K562 (cell line): Measurements from ENCODE around the gene NEDD8. TPM values are rescaled to one million over a fixed set of nuclear protein-coding genes. Genes with fewer than 3 reads are reported as not detected.

Experiments used
- ATAC-seq: fragments of 200-7000 bp; cut with Tn5 transposase; 3 replicates; pipeline ENCODE4 v1.9.1; 2020; ENCODE audit warnings: moderate library complexity
- BruUV-seq: library from RNA; stranded (reverse); fragments of 400-500 nt; replicated peaks from 2 replicates; lab custom pipeline; 2021; lab: Mats Ljungman, UMichigan
- CTCF ChIA-PET: fragments of 300-600 bp; formaldehyde crosslinking; extraction: SDS; loops from one replicate; lab custom pipeline; 2021; ENCODE audit warnings: low intra/inter-chr PET ratio; lab: Yijun Ruan, JAX
- POLR2A ChIA-PET: fragments of 300-600, 350-650 bp; sonication (Branson Sonifier 250); formaldehyde crosslinking; extraction: SDS; loops from one replicate; lab custom pipeline; 2021; ENCODE audit warnings: antibody characterized with exemption, inconsistent platforms; lab: Yijun Ruan, JAX
- DNase-seq, 4 experiments: peaks; one replicate each; pipeline versions ENCODE4 v3.0.0 to v3.0.0-alpha.2; 2011 to 2018; ENCODE audit warnings: low spot score in 3 of 4, mixed read lengths in 3 of 4; ENCODE audit errors: extremely low read depth in 1 of 4
- FAIRE-seq: peaks from 2 replicates; lab custom pipeline; 2011; peaks lifted over from hg19 to GRCh38; lab: Jason Lieb, UNC
- H2AFZ ChIP-seq: 2 replicates; pipeline ENCODE4 v1.6.0; 2011; ENCODE audit warnings: low read depth, low read length, control low read depth, inconsistent platforms
- H3K27ac ChIP-seq: fragments of 200-600 bp; 3 replicates; pipeline ENCODE4 v1.8.0; 2011; ENCODE audit warnings: low read depth, mild to moderate bottlenecking, control low read depth, inconsistent platforms, low read length, moderate library complexity, mixed read lengths; ENCODE audit errors: extremely low read depth
- H3K27me3 ChIP-seq, 2 experiments: fragments of 300-600 bp in 1 of 2; 2 replicates in 1 of 2; 3 replicates in 1 of 2; pipeline versions ENCODE4 v1.6.0 to v1.8.0; 2011; ENCODE audit warnings: inconsistent platforms in 2 of 2, low read length in 2 of 2, mild to moderate bottlenecking in 1 of 2, mixed read lengths in 1 of 2, moderate library complexity in 1 of 2; ENCODE audit not compliant: control insufficient read depth in 2 of 2, insufficient read depth in 2 of 2
- H3K36me3 ChIP-seq: fragments of 300-600 bp; 3 replicates; pipeline ENCODE4 v1.8.0; 2011; ENCODE audit warnings: mild to moderate bottlenecking, low read length, inconsistent platforms; ENCODE audit not compliant: control insufficient read depth, insufficient read depth
- H3K4me1 ChIP-seq, 2 experiments: fragments of 200-600 bp in 1 of 2; replicated peaks in 1 of 2; 2 replicates in 1 of 2; 3 replicates in 1 of 2; pipeline versions ENCODE4 v1.5.1 to v1.8.0; 2011; ENCODE audit warnings: inconsistent platforms in 2 of 2, low read length in 2 of 2, mild to moderate bottlenecking in 1 of 2, mixed read lengths in 1 of 2, moderate library complexity in 1 of 2; ENCODE audit not compliant: control insufficient read depth in 2 of 2, insufficient read depth in 2 of 2
- H3K4me2 ChIP-seq: 2 replicates; pipeline ENCODE4 v1.6.1; 2011; ENCODE audit warnings: low read length, control low read depth, inconsistent platforms, mixed read lengths; ENCODE audit not compliant: insufficient read depth
- H3K4me3 ChIP-seq: fragments of 200-600 bp; sonication (generic), shearing (Covaris generic); 2 replicates; pipeline ENCODE4 v1.5.1; 2016; ENCODE audit warnings: control low read depth, inconsistent platforms
- H3K79me2 ChIP-seq: fragments of 200-600 bp; 3 replicates; pipeline ENCODE4 v1.8.0; 2011; ENCODE audit warnings: low read length, inconsistent platforms; ENCODE audit not compliant: control insufficient read depth, insufficient read depth
- H3K9ac ChIP-seq, 2 experiments: 2 replicates each; pipeline versions ENCODE4 v1.6.0 to v1.6.1; 2011; ENCODE audit warnings: low read depth in 2 of 2, low read length in 2 of 2, control low read depth in 1 of 2, inconsistent platforms in 1 of 2, mild to moderate bottlenecking in 1 of 2, mixed read lengths in 1 of 2; ENCODE audit not compliant: insufficient read depth in 1 of 2
- H3K9me1 ChIP-seq: one replicate; pipeline ENCODE4 v1.6.0; 2011; ENCODE audit warnings: inconsistent platforms, mild to moderate bottlenecking, low read length, moderate library complexity; ENCODE audit not compliant: control insufficient read depth, insufficient read depth
- H3K9me3 ChIP-seq: replicated peaks from 2 replicates; pipeline ENCODE4 v1.5.1; 2011; ENCODE audit warnings: low read depth, low read length, inconsistent platforms; ENCODE audit not compliant: control insufficient read depth, insufficient read depth
- H4K20me1 ChIP-seq: replicated peaks from 2 replicates; pipeline ENCODE4 v1.6.1; 2011; ENCODE audit warnings: low read length, inconsistent platforms, mixed read lengths; ENCODE audit not compliant: control insufficient read depth, insufficient read depth
- CBFB ChIP-seq: sonication (generic); formaldehyde crosslinking; IDR thresholded peaks from 2 replicates; pipeline ENCODE4 v1.4.0; 2020; ENCODE audit warnings: mild to moderate bottlenecking, missing genetic modification reagents
- JUN ChIP-seq, 2 experiments: sonication (generic) in 1 of 2; formaldehyde crosslinking in 1 of 2; IDR thresholded peaks; 2 replicates each; pipeline versions ENCODE4 v1.6.1 to v1.8.0; 2012 to 2022; ENCODE audit warnings: borderline replicate concordance in 2 of 2, mild to moderate bottlenecking in 2 of 2, improper control_type of control experiment in 1 of 2, low read depth in 1 of 2, low read length in 1 of 2, missing genetic modification reagents in 1 of 2
- NFRKB ChIP-seq: fragments of 450-650 bp; IDR thresholded peaks from 2 replicates; pipeline ENCODE4 v1.6.1; 2016; ENCODE audit warnings: low read depth
- NFXL1 ChIP-seq: fragments of 450-650 bp; formaldehyde crosslinking; IDR thresholded peaks from 2 replicates; pipeline ENCODE4 v1.4.0; 2021; ENCODE audit warnings: mild to moderate bottlenecking
- SP1 ChIP-seq: sonication (generic); formaldehyde crosslinking; IDR thresholded peaks from 2 replicates; pipeline ENCODE4 v1.8.1; 2022; ENCODE audit warnings: mild to moderate bottlenecking, missing genetic modification reagents
- ZC3H11A ChIP-seq: IDR thresholded peaks from 2 replicates; pipeline ENCODE4 v1.6.1; 2012; ENCODE audit warnings: low read depth, low read length, improper control_type of control experiment
- ZFP36 ChIP-seq: fragments of 150-350 bp; IDR thresholded peaks from 2 replicates; pipeline ENCODE4 v1.6.1; 2018; ENCODE audit warnings: low read length, low read depth; ENCODE audit not compliant: partially characterized antibody
- ZNF274 ChIP-seq: IDR thresholded peaks from 2 replicates; pipeline ENCODE4 v1.6.1; 2011; ENCODE audit warnings: low read depth, mild to moderate bottlenecking, low read length, moderate library complexity, borderline replicate concordance
- ZNF431 ChIP-seq: sonication (generic); formaldehyde crosslinking; IDR thresholded peaks from 2 replicates; pipeline ENCODE4 v1.8.0; 2022; ENCODE audit warnings: mild to moderate bottlenecking, missing genetic modification reagents
- WGBS: fragments of 100-300 bp; shearing (Covaris generic); methylation state at CpG from one replicate; pipeline ENCODE4 v1.1.6; 2016; ENCODE audit warnings: low coverage, mixed read lengths; ENCODE audit not compliant: insufficient coverage; ENCODE audit errors: missing lambda C conversion rate; 5-methylcytosine and 5-hydroxymethylcytosine counted together
- in situ Hi-C: fragments of 300-500 bp; cut with MboI; formaldehyde crosslinking; loops from 4 replicates; pipeline ENCODE4 v1.15.0; 2018; ENCODE audit warnings: inconsistent platforms, mixed read lengths
- intact Hi-C: fragments of 100-400 bp; cut with micrococcal nuclease; formaldehyde crosslinking; loops from 2 replicates; pipeline ENCODE4 v1.14.2; 2022
- polyA plus RNA-seq, 8 experiments: library from polyadenylated mRNA; depleted of rRNA in 4 of 8; stranded (reverse) in 5 of 8; unstranded in 3 of 8; fragments of >200 nt; fragmentation: Nextera tagmentation in 2 of 8; fragmentation: Illumina TruSeq in 1 of 8; extraction: Ambion mirVana in 2 of 8; extraction: Trizol in 1 of 8; gene quantifications; 2 replicates each; pipeline versions ENCODE4 v1.2.1 to v1.2.3, GENCODE V29; 2011 to 2014; ENCODE audit warnings: inconsistent platforms in 1 of 8, missing spikeins in 1 of 8
- total RNA-seq, 7 experiments: library from RNA; depleted of rRNA in 6 of 7; stranded (reverse); fragments of >200 nt in 6 of 7; fragmentation: Illumina TruSeq in 2 of 7; extraction: Trizol in 2 of 7; gene quantifications; 2 replicates each; pipeline versions ENCODE4 v1.2.1 to v1.2.3, GENCODE V29; 2011 to 2021; ENCODE audit warnings: low replicate concordance in 1 of 7
- TF ChIP-seq, protein P1 (sequence below): fragments of 250-450 bp; sonication (Bioruptor Pico); IDR thresholded peaks from 2 replicates; pipeline ENCODE4 v1.8.0; 2022; ENCODE audit warnings: moderate library complexity, mild to moderate bottlenecking, inconsistent platforms
- TF ChIP-seq, protein P2 (sequence below): fragments of 250-450 bp; sonication (Bioruptor Pico); IDR thresholded peaks from 2 replicates; pipeline ENCODE4 v1.5.0; 2021

NEDD8 gene
- total and polyA plus RNA-seq, 9 of the 15 experiments (the other 6 are each of a cell fraction or from before 2014, with no cell fraction given): 142 to 691 (median 260) TPM

DNA sequence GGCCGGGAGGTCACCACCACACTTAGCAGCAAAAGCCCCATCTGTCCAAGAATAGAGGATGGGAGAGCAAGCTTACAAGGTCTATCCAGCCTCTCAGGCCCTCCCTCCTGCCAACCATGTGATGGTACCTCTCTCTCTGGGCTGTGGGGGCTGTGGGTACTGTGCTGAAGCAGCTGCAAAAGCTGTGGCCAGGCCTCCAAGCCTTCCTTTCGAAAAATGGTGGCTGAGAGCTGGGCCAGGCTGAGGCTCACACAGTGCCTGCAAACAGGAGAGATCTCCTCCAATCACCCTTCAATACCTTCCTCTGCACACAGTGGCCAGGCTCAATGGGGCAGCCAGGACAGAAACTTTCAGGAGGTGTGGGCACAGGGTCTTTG lies 44.6 kb downstream of the NEDD8 start:
- WGBS: 31% methylated on average over 2 of the region's 2 CpGs
- Histone ChIP-seq H4K20me1 (peaks cover 9% of the 10 kb centered on the region; the same call in 1 of the 2 replicates), H3K9me1 (peaks cover 3% of the 10 kb centered on the region), H3K36me3 (peaks cover 71% of the 10 kb centered on the region; the same call in 2 of the 3 replicates), H3K4me2 (peak overlapping the region; percentile 87), H3K79me2 (peaks cover 23% of the 10 kb centered on the region), H3K9me3 (no peaks in the 10 kb centered on the region), H3K4me3 (peak overlapping the region; percentile 71), H3K27ac (no peak overlapping the region), H2AFZ (no peak overlapping the region), H3K4me1 (peaks cover 0 to 21% of the 10 kb centered on the region in 2 experiments; a peak in 3 of 5 replicates), H3K9ac (peak overlapping the region; percentile 87 to 91)
- ChIA-PET CTCF (no interaction called here), POLR2A (no interaction called here)
- intact Hi-C loops (no loop called here), in situ Hi-C loops (no loop called here)
- no peak for ATAC-seq
- BruUV-seq: no TSS peak
- TF ChIP-seq ZNF274 (no peak), SP1 (CRISPR knock-in tag) (no peak), CBFB (CRISPR knock-in tag) (no peak), ZFP36 (no peak), NFRKB (no peak), JUN (IDR thresholded peaks at IDR 0.05; ENCODE audit: borderline replicate concordance, low read depth, low read length) (no peak), JUN (CRISPR knock-in tag; IDR thresholded peaks at IDR 0.05; ENCODE audit: borderline replicate concordance) (no peak), NFXL1 (CRISPR knock-in tag) (no peak), ZC3H11A (no peak), ZNF431 (CRISPR knock-in tag) (no peak)
- TF ChIP-seq, protein P1, sequence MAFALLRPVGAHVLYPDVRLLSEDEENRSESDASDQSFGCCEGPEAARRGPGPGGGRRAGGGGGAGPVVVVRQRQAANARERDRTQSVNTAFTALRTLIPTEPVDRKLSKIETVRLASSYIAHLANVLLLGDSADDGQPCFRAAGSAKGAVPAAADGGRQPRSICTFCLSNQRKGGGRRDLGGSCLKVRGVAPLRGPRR: no peak
- TF ChIP-seq, protein P2, sequence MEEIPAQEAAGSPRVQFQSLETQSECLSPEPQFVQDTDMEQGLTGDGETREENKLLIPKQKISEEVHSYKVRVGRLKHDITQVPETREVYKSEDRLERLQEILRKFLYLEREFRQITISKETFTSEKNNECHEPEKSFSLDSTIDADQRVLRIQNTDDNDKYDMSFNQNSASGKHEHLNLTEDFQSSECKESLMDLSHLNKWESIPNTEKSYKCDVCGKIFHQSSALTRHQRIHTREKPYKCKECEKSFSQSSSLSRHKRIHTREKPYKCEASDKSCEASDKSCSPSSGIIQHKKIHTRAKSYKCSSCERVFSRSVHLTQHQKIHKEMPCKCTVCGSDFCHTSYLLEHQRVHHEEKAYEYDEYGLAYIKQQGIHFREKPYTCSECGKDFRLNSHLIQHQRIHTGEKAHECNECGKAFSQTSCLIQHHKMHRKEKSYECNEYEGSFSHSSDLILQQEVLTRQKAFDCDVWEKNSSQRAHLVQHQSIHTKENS: no peak
- TF ChIP-seq, all 486 proteins: peak for 0
- H3K27me3 ChIP-seq: no peaks in the 10 kb centered on the region
- no peak for FAIRE-seq
- DNase-seq: no peak
